ENCODE measurements around the gene KPNB1. TPM values are rescaled to one million over a fixed set of nuclear protein-coding genes. Genes with fewer than 3 reads are reported as not detected.

The KPNB1 gene
- polyA plus RNA-seq, 1 donor (not counting 4 experiments of a cell fraction or from before 2014, with no cell fraction given), result 220 TPM

GRCh38 chr17:47650525-47651522, 1.1 kb downstream of the KPNB1 start:
- no peaks in the 10 kb centered on the region for H3K9me3 ChIP-seq (ENCODE audit: control insufficient read depth, low read depth, low read length)
- no peak overlapping the region for H2AFZ ChIP-seq (ENCODE audit: control insufficient read depth, low read length)
- peaks cover 27% of the 10 kb centered on the region for H3K4me1 ChIP-seq (ENCODE audit: control insufficient read depth, extremely low read depth, insufficient read depth, low read length)
- peak overlapping the region; percentile 95 for H3K9ac ChIP-seq (ENCODE audit: control insufficient read depth, extremely low read depth, insufficient read depth, low read length)
- peak overlapping the region; percentile 77 to 96 (median 95) for H3K4me3 ChIP-seq (ENCODE audit: control insufficient read depth in 2 of 3, extremely low read depth in 1 of 3, insufficient read depth in 2 of 3, low read depth in 1 of 3, low read length in 3 of 3)
- H3K27ac ChIP-seq (ENCODE audit: control insufficient read depth, insufficient read depth, low read length), result peak overlapping the region; percentile 85
- peaks cover 52% of the 10 kb centered on the region for H3K79me2 ChIP-seq (ENCODE audit: control insufficient read depth, insufficient read depth, low read length)
- TF ChIP-seq EZH2 (IDR thresholded peaks at IDR 0.05; ENCODE audit: low read length) (no peak), CTCF (optimal IDR thresholded peaks at IDR 0.05 in 1 of 3, IDR thresholded peaks at IDR 0.05 in 1 of 3, conservative IDR thresholded peaks at IDR 0.05 in 1 of 3; ENCODE audit: extremely low read depth in 1 of 3, insufficient read depth in 2 of 3, low read length in 3 of 3) (peak in 1 of 3 experiments; percentile 1)
- DNase-seq (ENCODE audit: low read depth, low spot score) (peak; percentile 60), FAIRE-seq (no peak)
- H3K36me3 ChIP-seq (ENCODE audit: control insufficient read depth in 2 of 2, extremely low read depth in 1 of 2, insufficient read depth in 2 of 2, low read length in 2 of 2), result peaks cover 16 to 35% of the 10 kb centered on the region in 2 experiments
- H3K4me2 ChIP-seq (ENCODE audit: control insufficient read depth, extremely low read depth, insufficient read depth, low read depth, low read length), result peak overlapping the region; percentile 89
- H4K20me1 ChIP-seq (ENCODE audit: control insufficient read depth, extremely low read depth, insufficient read depth, low read length), result peaks cover 21% of the 10 kb centered on the region
- no peaks in the 10 kb centered on the region for H3K27me3 ChIP-seq (ENCODE audit: control insufficient read depth, extremely low read depth, insufficient read depth, low read length)
- dilution Hi-C loops (cut with MboI; ENCODE audit: extremely low pct_ligation_motif_present, low sequenced_read_pairs), result no loop called here
- no peaks in the 10 kb centered on the region for H3K9me1 ChIP-seq (ENCODE audit: control insufficient read depth, extremely low read depth, insufficient read depth, low read length)

DNA sequence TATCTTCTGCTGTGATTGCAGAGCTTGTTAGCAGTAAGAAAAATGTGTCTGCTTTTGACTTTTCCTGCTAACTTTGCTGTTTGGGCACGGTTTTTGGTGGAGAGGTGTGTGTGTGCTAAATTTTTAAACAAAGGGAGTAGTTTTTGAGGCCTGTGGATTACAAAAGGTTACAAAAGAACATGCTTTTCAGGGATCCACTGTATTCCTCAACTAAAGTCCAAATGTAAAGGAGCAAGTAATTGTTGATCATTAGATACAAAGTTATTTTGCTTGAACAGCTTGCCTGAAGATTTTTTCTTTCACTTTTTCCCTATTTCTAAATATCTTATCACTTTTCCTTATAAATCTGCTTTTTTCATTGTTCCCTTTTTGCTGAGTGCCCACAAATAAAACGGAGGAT, 2.0 kb downstream of the KPNB1 start:
- Histone ChIP-seq H3K79me2 (ENCODE audit: control insufficient read depth, insufficient read depth, low read length) (peaks cover 61% of the 10 kb centered on the region), H3K4me3 (ENCODE audit: control insufficient read depth in 2 of 3, extremely low read depth in 1 of 3, insufficient read depth in 2 of 3, low read depth in 1 of 3, low read length in 3 of 3) (peak overlapping the region in 2 of 3 experiments; percentile 95 to 96), H3K9me3 (ENCODE audit: control insufficient read depth, low read depth, low read length) (no peaks in the 10 kb centered on the region), H2AFZ (ENCODE audit: control insufficient read depth, low read length) (no peak overlapping the region), H3K4me2 (ENCODE audit: control insufficient read depth, extremely low read depth, insufficient read depth, low read depth, low read length) (peak overlapping the region; percentile 89), H3K9me1 (ENCODE audit: control insufficient read depth, extremely low read depth, insufficient read depth, low read length) (no peaks in the 10 kb centered on the region), H3K9ac (ENCODE audit: control insufficient read depth, extremely low read depth, insufficient read depth, low read length) (no peak overlapping the region), H3K27ac (ENCODE audit: control insufficient read depth, insufficient read depth, low read length) (peak overlapping the region; percentile 85), H4K20me1 (ENCODE audit: control insufficient read depth, extremely low read depth, insufficient read depth, low read length) (peaks cover 29% of the 10 kb centered on the region), H3K4me1 (ENCODE audit: control insufficient read depth, extremely low read depth, insufficient read depth, low read length) (peaks cover 27% of the 10 kb centered on the region), H3K27me3 (ENCODE audit: control insufficient read depth, extremely low read depth, insufficient read depth, low read length) (no peaks in the 10 kb centered on the region), H3K36me3 (ENCODE audit: control insufficient read depth in 2 of 2, extremely low read depth in 1 of 2, insufficient read depth in 2 of 2, low read length in 2 of 2) (peaks cover 21 to 42% of the 10 kb centered on the region in 2 experiments)
- no peak for FAIRE-seq
- TF ChIP-seq EZH2 (IDR thresholded peaks at IDR 0.05; ENCODE audit: low read length) (no peak), CTCF (optimal IDR thresholded peaks at IDR 0.05 in 1 of 3, IDR thresholded peaks at IDR 0.05 in 1 of 3, conservative IDR thresholded peaks at IDR 0.05 in 1 of 3; ENCODE audit: extremely low read depth in 1 of 3, insufficient read depth in 2 of 3, low read length in 3 of 3) (no peak)
- dilution Hi-C loops (cut with MboI; ENCODE audit: extremely low pct_ligation_motif_present, low sequenced_read_pairs), result no loop called here
- no peak for DNase-seq (ENCODE audit: low read depth, low spot score)

Measured in keratinocyte (primary cell).